ENCODE results near the gene DCTD.

GRCh38 chr4:182901337-182901736 lies 15.8 kb downstream of the DCTD start:
- TF ChIP-seq POLR2AphosphoS5 (IDR thresholded peaks at IDR 0.05; ENCODE audit: borderline replicate concordance, low read depth, low read length) = no peak
- no peak for TF ChIP-seq EZH2 (IDR thresholded peaks at IDR 0.05)
- no peak for TF ChIP-seq FOXP2 (optimal IDR thresholded peaks at IDR 0.05; ENCODE audit: control extremely low read depth, extremely low read length, insufficient read depth)

Data from SK-N-MC (cell line).